HepG2 (cell line): ENCODE measurements around the gene E2F1. TPM values are rescaled to one million over a fixed set of nuclear protein-coding genes. Genes with fewer than 3 reads are reported as not detected.
A peak's percentile ranks its signal among the peaks of the same experiment; 100 is the strongest.

Experiments
- ATF3 ChIP-seq: sonication (generic); formaldehyde crosslinking; IDR thresholded peaks from 2 replicates; pipeline ENCODE4 v1.4.0; 2020; ENCODE audit warnings: missing genetic modification reagents
- ATF5 ChIP-seq: sonication (generic); formaldehyde crosslinking; IDR thresholded peaks from 2 replicates; pipeline ENCODE4 v1.4.0; 2020; ENCODE audit warnings: mild to moderate bottlenecking, low read depth, missing genetic modification reagents
- ATM ChIP-seq: fragments of 450-650 bp; IDR thresholded peaks from 2 replicates; pipeline ENCODE4 v1.7.1; 2017; ENCODE audit warnings: mild to moderate bottlenecking, borderline replicate concordance
- DNMT1 ChIP-seq: sonication (generic); formaldehyde crosslinking; IDR thresholded peaks from 2 replicates; pipeline ENCODE4 v1.5.1; 2020; ENCODE audit warnings: mild to moderate bottlenecking, missing genetic modification reagents
- DZIP1 ChIP-seq: sonication (generic); formaldehyde crosslinking; IDR thresholded peaks from 2 replicates; pipeline ENCODE4 v1.5.0; 2020; ENCODE audit warnings: mild to moderate bottlenecking, missing genetic modification reagents
- EHMT2 ChIP-seq: fragments of 200-600 bp; sonication (generic); IDR thresholded peaks from 2 replicates; pipeline ENCODE4 v1.7.0; 2017; ENCODE audit warnings: antibody characterized with exemption, low read depth, low read length, borderline replicate concordance
- GABPB1 ChIP-seq: IDR thresholded peaks from 2 replicates; pipeline ENCODE4 v1.6.1; 2016; ENCODE audit warnings: mild to moderate bottlenecking, missing genetic modification reagents, moderate library complexity, missing compliant biosample characterization
- HNRNPLL ChIP-seq: fragments of 200-400 bp; formaldehyde crosslinking; IDR thresholded peaks from 2 replicates; pipeline ENCODE4 v1.6.1; 2017; ENCODE audit warnings: mild to moderate bottlenecking, low read depth, low read length; ENCODE audit not compliant: poor library complexity, severe bottlenecking
- PATZ1 ChIP-seq: sonication (generic); formaldehyde crosslinking; IDR thresholded peaks from 2 replicates; pipeline ENCODE4 v1.4.0; 2020; ENCODE audit warnings: missing genetic modification reagents
- SKI ChIP-seq: fragments of 450-650 bp; IDR thresholded peaks from one replicate; pipeline ENCODE4 v1.6.1; 2018; ENCODE audit warnings: mild to moderate bottlenecking; ENCODE audit not compliant: partially characterized antibody
- SMARCE1 ChIP-seq: fragments of 450-650 bp; IDR thresholded peaks from 2 replicates; pipeline ENCODE4 v1.6.1; 2017; ENCODE audit warnings: borderline replicate concordance
- SP2 ChIP-seq: sonication (generic); formaldehyde crosslinking; IDR thresholded peaks from 2 replicates; pipeline ENCODE4 v1.5.1; 2020; ENCODE audit warnings: mild to moderate bottlenecking, missing genetic modification reagents
- ZBTB21 ChIP-seq: sonication (generic); formaldehyde crosslinking; IDR thresholded peaks from 2 replicates; pipeline ENCODE4 v1.4.0; 2020; ENCODE audit warnings: missing genetic modification reagents
- ZFP36 ChIP-seq: fragments of 150-350 bp; IDR thresholded peaks from 2 replicates; pipeline ENCODE4 v1.6.1; 2018; ENCODE audit warnings: borderline replicate concordance, low read length, low read depth; ENCODE audit not compliant: partially characterized antibody
- ZFX ChIP-seq: sonication (generic); formaldehyde crosslinking; IDR thresholded peaks from 2 replicates; pipeline ENCODE4 v1.4.0; 2020; ENCODE audit warnings: mild to moderate bottlenecking, low read depth, missing genetic modification reagents, moderate library complexity
- ZIK1 ChIP-seq: sonication (generic); formaldehyde crosslinking; IDR thresholded peaks from 2 replicates; pipeline ENCODE4 v1.5.0; 2020; ENCODE audit warnings: mild to moderate bottlenecking, low read depth, missing genetic modification reagents, borderline replicate concordance
- ZNF20 ChIP-seq: sonication (generic); formaldehyde crosslinking; IDR thresholded peaks from 2 replicates; pipeline ENCODE4 v1.4.0; 2020; ENCODE audit warnings: mild to moderate bottlenecking, moderate library complexity, missing genetic modification reagents
- ZNF251 ChIP-seq: sonication (generic); formaldehyde crosslinking; IDR thresholded peaks from 2 replicates; pipeline ENCODE4 v1.9.0; 2021; ENCODE audit warnings: mild to moderate bottlenecking, missing genetic modification reagents
- ZNF292 ChIP-seq: sonication (generic); formaldehyde crosslinking; IDR thresholded peaks from 2 replicates; pipeline ENCODE4 v1.8.1; 2022; ENCODE audit warnings: mild to moderate bottlenecking, low read depth, missing genetic modification reagents, borderline replicate concordance
- ZNF605 ChIP-seq: sonication (generic); formaldehyde crosslinking; IDR thresholded peaks from 2 replicates; pipeline ENCODE4 v1.8.0; 2022; ENCODE audit warnings: mild to moderate bottlenecking, missing genetic modification reagents
- ZNF704 ChIP-seq: sonication (generic); formaldehyde crosslinking; IDR thresholded peaks from 2 replicates; pipeline ENCODE4 v1.8.1; 2023; ENCODE audit warnings: mild to moderate bottlenecking, inconsistent platforms, moderate library complexity, missing genetic modification reagents, borderline replicate concordance
- polyA plus RNA-seq, 8 experiments: library from polyadenylated mRNA; depleted of rRNA in 3 of 8; stranded (reverse) in 7 of 8; unstranded in 1 of 8; fragments of >200 nt; fragmentation: Illumina TruSeq in 4 of 8; extraction: Trizol in 4 of 8; gene quantifications; 2 replicates each; pipeline versions ENCODE4 v1.2.1 to v1.2.3, GENCODE V29; 2011 to 2016; ENCODE audit warnings: low read depth in 4 of 8, missing spikeins in 1 of 8, mixed read lengths in 1 of 8; ENCODE audit not compliant: insufficient read depth in 1 of 8
- total RNA-seq, 5 experiments: library from RNA; depleted of rRNA; stranded (reverse); fragments of >200 nt; fragmentation: Illumina TruSeq; extraction: Trizol; gene quantifications; 2 replicates each; pipeline ENCODE4 v1.2.3, GENCODE V29; 2016; ENCODE audit warnings: low read depth in 1 of 5

Gene E2F1
- total and polyA plus RNA-seq, 2 of the 13 experiments (the other 11 are each of a cell fraction or from before 2014, with no cell fraction given) = 25.5 to 39.4 TPM

- peak; percentile 49; the same call in 1 of the 2 replicates for TF ChIP-seq ZFX (CRISPR knock-in tag)
- TF ChIP-seq ATF3 (CRISPR knock-in tag) = no peak
- TF ChIP-seq PATZ1 (CRISPR knock-in tag) = peak; percentile 7; the same call in 1 of the 2 replicates
- TF ChIP-seq ZNF605 = peak; percentile 43; the same call in 1 of the 2 replicates
- no peak for TF ChIP-seq EHMT2
- no peak for TF ChIP-seq ATM
- TF ChIP-seq ZFP36 = no peak
- TF ChIP-seq ZNF292 = peak; percentile 51; the same call in 1 of the 2 replicates
- TF ChIP-seq ZBTB21 (CRISPR knock-in tag) = 0 out of 2 replicates have a peak, but pooled peaks have one; percentile 19
- no peak for TF ChIP-seq SKI
- no peak; the same call in 1 of the 2 replicates for TF ChIP-seq DZIP1 (CRISPR knock-in tag)
- TF ChIP-seq ZNF20 = no peak
- no peak for TF ChIP-seq ZNF251 (CRISPR knock-in tag)
- peak; percentile 32 for TF ChIP-seq HNRNPLL
- peak; percentile 43; the same call in 1 of the 2 replicates for TF ChIP-seq ZNF704
- TF ChIP-seq DNMT1 (CRISPR knock-in tag) = no peak; the same call in 1 of the 2 replicates
- 0 out of 2 replicates have a peak, but pooled peaks have one; percentile 20 for TF ChIP-seq SP2
- no peak for TF ChIP-seq SMARCE1
- TF ChIP-seq ZIK1 (CRISPR knock-in tag) = peak; percentile 81; the same call in 1 of the 2 replicates
- TF ChIP-seq ATF5 = peak; percentile 66; the same call in 1 of the 2 replicates
- TF ChIP-seq GABPB1 (CRISPR knock-in tag) = peak; percentile 21; the same call in 1 of the 2 replicates
Observed at GRCh38 chr20:33673410-33674293, 12.5 kb downstream of the E2F1 start (continued).
